HepG2 (cell line): ENCODE results near the gene SHPK. TPM values are rescaled to one million over a fixed set of nuclear protein-coding genes. Genes with fewer than 3 reads are reported as not detected.

Experiments
- ARID5B ChIP-seq: IDR thresholded peaks from 2 replicates; pipeline ENCODE4 v1.4.0; 2020; ENCODE audit warnings: mild to moderate bottlenecking, missing genetic modification reagents
- CBX5 ChIP-seq: sonication (generic); formaldehyde crosslinking; IDR thresholded peaks from 2 replicates; pipeline ENCODE4 v1.4.0; 2020; ENCODE audit warnings: missing genetic modification reagents, borderline replicate concordance
- FOXJ3 ChIP-seq: sonication (generic); formaldehyde crosslinking; IDR thresholded peaks from 2 replicates; pipeline ENCODE4 v1.4.0; 2020; ENCODE audit warnings: missing genetic modification reagents, mild to moderate bottlenecking, borderline replicate concordance
- HMG20B ChIP-seq: conservative IDR thresholded peaks from 2 replicates; pipeline ENCODE4 v1.6.1; 2016; ENCODE audit warnings: missing genetic modification reagents, missing compliant biosample characterization
- HOMEZ ChIP-seq: IDR thresholded peaks from 2 replicates; pipeline ENCODE4 v1.6.1; 2016; ENCODE audit warnings: low read depth
- PPARG ChIP-seq: conservative IDR thresholded peaks from 2 replicates; pipeline ENCODE4 v1.6.1; 2016; ENCODE audit warnings: missing biosample characterization, missing genetic modification reagents
- PRDM4 ChIP-seq: sonication (generic); formaldehyde crosslinking; IDR thresholded peaks from 2 replicates; pipeline ENCODE4 v1.9.0; 2021; ENCODE audit warnings: missing genetic modification reagents, borderline replicate concordance
- RFX5 ChIP-seq: IDR thresholded peaks from 2 replicates; pipeline ENCODE4 v1.6.1; 2011; ENCODE audit warnings: low read depth, low read length, improper control_type of control experiment
- TIGD3 ChIP-seq: sonication (generic); formaldehyde crosslinking; IDR thresholded peaks from 2 replicates; pipeline ENCODE4 v1.5.1; 2020; ENCODE audit warnings: mild to moderate bottlenecking, missing genetic modification reagents, borderline replicate concordance
- TSC22D2 ChIP-seq: sonication (generic); formaldehyde crosslinking; IDR thresholded peaks from 2 replicates; pipeline ENCODE4 v1.5.1; 2020; ENCODE audit warnings: missing genetic modification reagents, mild to moderate bottlenecking, borderline replicate concordance
- ZBTB26 ChIP-seq: IDR thresholded peaks from 2 replicates; pipeline ENCODE4 v1.6.1; 2016; ENCODE audit warnings: missing compliant biosample characterization, missing genetic modification reagents, borderline replicate concordance
- ZNF10 ChIP-seq: sonication (generic); formaldehyde crosslinking; IDR thresholded peaks from 2 replicates; pipeline ENCODE4 v1.4.0; 2020; ENCODE audit warnings: mild to moderate bottlenecking, low read depth, missing genetic modification reagents, borderline replicate concordance
- ZNF564 ChIP-seq: sonication (generic); formaldehyde crosslinking; IDR thresholded peaks from 2 replicates; pipeline ENCODE4 v1.8.1; 2023; ENCODE audit warnings: mild to moderate bottlenecking, missing genetic modification reagents
- ZNF577 ChIP-seq: sonication (generic); formaldehyde crosslinking; IDR thresholded peaks from 2 replicates; pipeline ENCODE4 v1.4.0; 2020; ENCODE audit warnings: mild to moderate bottlenecking, low read depth, missing genetic modification reagents, borderline replicate concordance
- ZSCAN31 ChIP-seq: sonication (generic); formaldehyde crosslinking; IDR thresholded peaks from 2 replicates; pipeline ENCODE4 v1.5.0; 2020; ENCODE audit warnings: low read depth, mild to moderate bottlenecking, missing genetic modification reagents
- polyA plus RNA-seq, 8 experiments: library from polyadenylated mRNA; depleted of rRNA in 3 of 8; stranded (reverse) in 7 of 8; unstranded in 1 of 8; fragments of >200 nt; fragmentation: Illumina TruSeq in 4 of 8; extraction: Trizol in 4 of 8; gene quantifications; 2 replicates each; pipeline versions ENCODE4 v1.2.1 to v1.2.3, GENCODE V29; 2011 to 2016; ENCODE audit warnings: low read depth in 4 of 8, missing spikeins in 1 of 8, mixed read lengths in 1 of 8; ENCODE audit not compliant: insufficient read depth in 1 of 8
- total RNA-seq, 5 experiments: library from RNA; depleted of rRNA; stranded (reverse); fragments of >200 nt; fragmentation: Illumina TruSeq; extraction: Trizol; gene quantifications; 2 replicates each; pipeline ENCODE4 v1.2.3, GENCODE V29; 2016; ENCODE audit warnings: low read depth in 1 of 5

Gene SHPK
- total and polyA plus RNA-seq, 2 of the 13 experiments (the other 11 are each of a cell fraction or from before 2014, with no cell fraction given), result 16.2 to 30.9 TPM

DNA sequence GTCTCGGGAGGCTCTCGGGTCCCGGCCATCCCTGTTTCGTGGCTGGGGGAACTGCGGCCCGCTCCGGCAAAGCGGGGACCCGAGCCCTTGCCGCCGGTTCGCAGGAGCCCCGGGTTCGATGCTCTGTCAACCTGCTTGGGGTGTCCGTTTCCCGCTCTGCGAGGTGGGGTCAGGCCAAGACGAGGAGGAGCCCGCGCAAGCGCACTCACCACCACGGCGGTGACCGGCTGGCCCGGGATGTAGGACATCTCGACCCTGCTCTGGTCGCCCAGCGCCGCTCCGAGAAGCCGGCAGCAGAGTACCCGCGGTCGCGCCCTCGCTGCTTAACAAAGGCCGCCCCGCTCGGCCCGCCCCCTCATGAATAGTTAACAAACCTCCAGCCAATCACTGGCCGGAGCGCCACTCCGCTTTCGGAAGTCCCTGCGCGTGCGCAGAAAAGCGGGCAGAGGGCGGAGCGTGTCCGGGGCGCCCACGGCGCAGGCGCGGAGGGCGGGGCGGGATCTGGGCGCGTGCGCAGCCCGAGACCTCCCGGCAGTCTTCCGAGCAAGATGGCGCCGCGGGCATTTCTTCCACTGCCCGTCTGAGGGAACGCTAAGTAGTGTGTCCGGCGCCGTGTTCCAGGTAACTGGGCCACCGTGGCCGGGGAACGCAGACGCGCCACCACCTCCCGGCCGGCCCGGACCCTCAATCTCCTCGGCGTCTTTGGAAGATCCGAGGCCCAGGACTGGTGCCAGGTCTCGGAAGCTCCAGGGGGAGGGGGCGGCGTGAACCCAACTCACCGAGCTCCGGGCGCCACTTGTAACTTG is 32.4 kb upstream of the SHPK start, which contains the start of the genes EMC6 and TAX1BP3 (continued):
- TF ChIP-seq ZNF577 (CRISPR knock-in tag) (no peak), ZNF564 (CRISPR knock-in tag) (no peak), HOMEZ (no peak), TSC22D2 (peak; percentile 63; the same call in 1 of the 2 replicates), RFX5 (no peak), ZSCAN31 (CRISPR knock-in tag) (0 out of 2 replicates have a peak, but pooled peaks have one; percentile 16), ZNF10 (CRISPR knock-in tag) (no peak), TIGD3 (no peak; the same call in 1 of the 2 replicates), PPARG (CRISPR knock-in tag) (no peak), FOXJ3 (peak; percentile 80; the same call in 1 of the 2 replicates), CBX5 (CRISPR knock-in tag) (no peak), ZBTB26 (CRISPR knock-in tag) (no peak), ARID5B (CRISPR knock-in tag) (0 out of 2 replicates have a peak, but pooled peaks have one; percentile 14), HMG20B (no peak), PRDM4 (CRISPR knock-in tag) (peak; percentile 51; the same call in 1 of the 2 replicates)
